PC-9 (cell line): Measurements from ENCODE around the gene ST7.

Experiments
- EZH2 ChIP-seq: fragments of 200-600 bp; sonication (generic); IDR thresholded peaks from 2 replicates; pipeline ENCODE4 v1.8.0; 2017; ENCODE audit warnings: antibody characterized with exemption, low read depth
- TF ChIP-seq, protein P1 (sequence below): fragments of 200-600 bp; sonication (generic); conservative IDR thresholded peaks from 2 replicates; pipeline ENCODE4 v1.6.1; 2017; ENCODE audit warnings: mixed run types, antibody characterized with exemption, mild to moderate bottlenecking, moderate library complexity

DNA sequence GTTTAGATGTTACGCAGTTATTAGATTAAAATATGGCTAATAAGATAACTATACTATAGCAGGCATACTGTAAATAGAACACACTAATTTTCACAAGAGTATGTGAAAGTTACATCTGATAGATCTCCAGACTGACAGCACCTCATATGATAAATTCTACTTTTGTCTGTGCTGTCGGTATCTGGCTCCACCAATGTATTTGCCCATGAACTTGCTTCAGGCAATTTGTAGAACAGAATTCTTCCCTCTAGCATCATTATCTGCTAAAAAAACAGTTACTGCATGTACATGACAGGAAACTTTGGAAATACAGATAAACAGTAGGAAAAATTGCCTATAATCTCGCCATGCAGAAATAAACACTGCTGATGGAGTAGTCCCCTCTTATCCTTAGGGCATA is 231.8 kb downstream of the ST7 start:
- TF ChIP-seq, protein P1, sequence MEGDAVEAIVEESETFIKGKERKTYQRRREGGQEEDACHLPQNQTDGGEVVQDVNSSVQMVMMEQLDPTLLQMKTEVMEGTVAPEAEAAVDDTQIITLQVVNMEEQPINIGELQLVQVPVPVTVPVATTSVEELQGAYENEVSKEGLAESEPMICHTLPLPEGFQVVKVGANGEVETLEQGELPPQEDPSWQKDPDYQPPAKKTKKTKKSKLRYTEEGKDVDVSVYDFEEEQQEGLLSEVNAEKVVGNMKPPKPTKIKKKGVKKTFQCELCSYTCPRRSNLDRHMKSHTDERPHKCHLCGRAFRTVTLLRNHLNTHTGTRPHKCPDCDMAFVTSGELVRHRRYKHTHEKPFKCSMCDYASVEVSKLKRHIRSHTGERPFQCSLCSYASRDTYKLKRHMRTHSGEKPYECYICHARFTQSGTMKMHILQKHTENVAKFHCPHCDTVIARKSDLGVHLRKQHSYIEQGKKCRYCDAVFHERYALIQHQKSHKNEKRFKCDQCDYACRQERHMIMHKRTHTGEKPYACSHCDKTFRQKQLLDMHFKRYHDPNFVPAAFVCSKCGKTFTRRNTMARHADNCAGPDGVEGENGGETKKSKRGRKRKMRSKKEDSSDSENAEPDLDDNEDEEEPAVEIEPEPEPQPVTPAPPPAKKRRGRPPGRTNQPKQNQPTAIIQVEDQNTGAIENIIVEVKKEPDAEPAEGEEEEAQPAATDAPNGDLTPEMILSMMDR = no peak
- no peak for TF ChIP-seq EZH2
